Stimulated activated naive CD8-positive, alpha-beta T cell treated with anti-CD3 and anti-CD28 coated beads, Interleukin-15, Interleukin-2, amounts not matched to agents 100 ng/mL and 50 ng/mL, for 24 hours (primary cell): ENCODE results near the gene NSF.
"Not testable (repeated sequence)": the region's sequence is repeated elsewhere in the genome, so short reads cannot be mapped to it uniquely, and the experiment has no call there.

Experiments
- H3K27ac Mint-ChIP-seq: one replicate; pipeline ENCODE4 v1.8.0; 2021; ENCODE audit warnings: mild to moderate bottlenecking, mixed read lengths
- H3K27me3 Mint-ChIP-seq: one replicate; pipeline ENCODE4 v1.8.0; 2021; ENCODE audit warnings: mixed read lengths
- H3K36me3 Mint-ChIP-seq: one replicate; pipeline ENCODE4 v1.8.0; 2021; ENCODE audit warnings: low read depth, mixed read lengths
- H3K4me1 Mint-ChIP-seq: one replicate; pipeline ENCODE4 v1.8.0; 2021; ENCODE audit warnings: low read depth, mixed read lengths
- H3K4me3 Mint-ChIP-seq: one replicate; pipeline ENCODE4 v1.8.0; 2021; ENCODE audit warnings: mild to moderate bottlenecking, mixed read lengths
- H3K9me3 Mint-ChIP-seq: one replicate; pipeline ENCODE4 v1.8.0; 2021; ENCODE audit warnings: mixed read lengths

Gene NSF

DNA sequence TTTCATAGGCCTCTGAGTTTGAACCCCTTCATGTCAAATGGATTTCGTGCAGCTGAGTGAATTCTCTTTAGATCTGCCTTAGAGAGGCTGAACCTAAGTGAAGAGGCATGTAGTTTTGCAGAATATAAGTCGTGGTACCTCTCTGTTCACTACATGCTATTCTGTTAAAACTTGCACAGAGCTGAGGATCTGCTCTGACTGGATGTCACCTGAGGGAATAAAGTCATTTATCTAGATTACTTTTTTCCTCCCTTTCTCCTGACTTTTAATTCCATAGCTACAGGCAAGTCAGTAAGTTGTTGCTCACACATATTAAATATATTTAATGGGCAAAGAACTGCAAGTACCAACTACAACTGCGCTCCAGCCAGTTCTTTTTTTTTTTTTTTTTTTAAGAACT lies 163.3 kb downstream of the NSF start:
- Mint-ChIP-seq H3K27ac (no peak overlapping the region), H3K27me3 (no peaks in the 10 kb centered on the region), H3K36me3 (peaks cover 39% of the 10 kb centered on the region), H3K9me3 (no peaks in the 10 kb centered on the region), H3K4me3 (no peak overlapping the region), H3K4me1 (no peaks in the 10 kb centered on the region)

DNA sequence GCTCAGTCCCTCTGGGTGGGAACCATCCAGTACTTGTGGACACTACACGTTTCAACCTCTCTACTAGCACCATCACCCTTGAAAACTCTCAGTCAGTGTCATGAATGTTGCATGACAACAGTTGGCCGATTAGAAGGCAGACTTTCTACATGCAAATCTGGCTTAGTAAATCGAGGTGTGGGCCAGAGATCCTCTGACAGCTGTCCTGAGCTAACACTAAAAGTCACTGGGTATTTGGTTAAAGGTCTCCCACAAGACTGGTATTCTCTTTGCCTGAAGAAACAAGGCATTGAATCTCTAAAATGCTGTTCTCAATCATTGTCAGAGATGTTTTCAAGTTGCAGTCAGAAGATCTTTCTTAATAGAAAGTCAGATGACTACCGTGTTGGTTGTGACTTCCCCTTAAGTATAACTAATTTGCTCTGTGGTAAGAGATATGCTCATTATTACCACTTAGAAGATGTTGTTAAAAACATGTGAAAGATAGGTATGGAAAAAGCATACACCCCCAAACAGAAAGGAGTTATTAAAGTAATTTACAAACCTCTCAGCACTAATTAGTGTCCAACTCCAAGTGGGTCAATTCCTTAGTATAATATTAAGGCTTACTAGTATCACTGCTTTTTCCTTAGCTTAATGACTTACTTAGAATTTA lies 165.7 kb downstream of the NSF start:
- no peaks in the 10 kb centered on the region for H3K9me3 Mint-ChIP-seq

DNA sequence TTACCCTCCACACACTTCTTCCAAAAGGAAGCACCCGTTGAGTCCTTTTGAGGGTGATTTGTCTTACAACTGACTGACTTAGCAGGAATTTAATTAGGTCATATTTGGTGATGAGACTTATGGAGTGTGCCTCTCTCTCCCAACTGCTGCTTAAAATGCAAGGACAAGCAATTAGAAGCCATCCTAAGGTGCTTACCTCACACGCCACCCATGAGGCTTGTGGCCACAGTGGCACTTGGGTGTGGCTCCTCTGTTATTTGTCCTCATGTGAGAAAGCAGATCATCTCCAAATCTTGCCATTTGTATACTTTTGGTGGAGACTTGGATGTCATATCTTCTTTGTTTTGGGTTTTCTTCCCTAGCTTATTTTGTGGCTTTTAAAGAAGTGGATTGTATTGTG lies 166.4 kb downstream of the NSF start:
- no peak overlapping the region for H3K4me3 Mint-ChIP-seq
- H3K4me1 Mint-ChIP-seq, result no peaks in the 10 kb centered on the region
- H3K9me3 Mint-ChIP-seq, result no peaks in the 10 kb centered on the region
- H3K27me3 Mint-ChIP-seq, result no peaks in the 10 kb centered on the region
- H3K36me3 Mint-ChIP-seq, result peaks cover 30% of the 10 kb centered on the region
- no peak overlapping the region for H3K27ac Mint-ChIP-seq

More for the DNA sequence above, 165.7 kb downstream of the NSF start:
- peaks cover 30% of the 10 kb centered on the region for H3K36me3 Mint-ChIP-seq
- H3K27ac Mint-ChIP-seq, result no peak overlapping the region
- H3K4me3 Mint-ChIP-seq, result no peak overlapping the region
- no peaks in the 10 kb centered on the region for H3K4me1 Mint-ChIP-seq
- H3K27me3 Mint-ChIP-seq, result no peaks in the 10 kb centered on the region

DNA sequence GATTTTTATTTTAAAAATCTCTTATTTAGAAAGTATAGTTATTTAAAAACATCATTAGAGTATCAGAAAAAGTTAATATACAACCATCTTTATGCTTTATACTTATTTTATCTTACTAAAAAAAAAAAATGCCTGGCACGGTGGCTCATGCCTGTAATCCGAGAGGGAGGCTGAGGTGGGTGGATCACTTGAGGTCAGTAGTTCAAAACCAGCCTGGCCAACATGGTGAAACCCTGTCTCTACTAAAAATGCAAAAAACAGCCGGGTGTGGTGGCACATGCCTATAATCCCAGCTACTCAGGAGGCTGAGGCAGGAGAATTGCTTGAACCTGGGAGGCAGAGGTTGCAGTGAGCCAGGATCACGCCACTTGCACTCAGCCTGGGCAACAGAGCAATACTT lies 167.1 kb downstream of the NSF start:
- peaks cover 30% of the 10 kb centered on the region for H3K36me3 Mint-ChIP-seq
- H3K4me1 Mint-ChIP-seq, H3K27me3 Mint-ChIP-seq, H3K4me3 Mint-ChIP-seq, H3K27ac Mint-ChIP-seq, H3K9me3 Mint-ChIP-seq: not testable (repeated sequence)

GRCh38 chr17:46758614-46759013 lies 168.1 kb downstream of the NSF start:
- no peak overlapping the region for H3K27ac Mint-ChIP-seq

DNA sequence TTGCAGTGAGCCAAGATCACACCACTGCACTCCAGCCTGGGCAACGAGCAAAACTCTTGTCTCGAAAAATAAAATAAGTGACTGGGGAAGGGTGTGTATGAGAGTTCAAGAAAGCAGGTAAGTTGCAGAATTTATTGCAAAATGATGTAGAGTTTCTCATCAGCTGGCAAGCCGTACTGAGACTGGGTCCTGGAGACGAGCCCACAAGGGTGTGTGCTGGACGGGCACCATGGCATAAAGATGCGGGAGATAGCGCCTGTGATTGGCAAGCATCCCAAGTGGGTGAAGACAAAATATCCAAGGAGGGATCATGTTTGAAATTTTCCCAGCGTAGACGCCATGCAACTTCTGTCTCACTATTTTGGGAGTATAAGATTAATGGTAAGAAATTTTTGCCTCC lies 168.7 kb downstream of the NSF start:
- no peak overlapping the region for H3K27ac Mint-ChIP-seq
- H3K4me3 Mint-ChIP-seq, result no peak overlapping the region
- peaks cover 20% of the 10 kb centered on the region for H3K36me3 Mint-ChIP-seq

More at GRCh38 chr17:46758614-46759013, 168.1 kb downstream of the NSF start:
- Mint-ChIP-seq H3K4me3 (no peak overlapping the region), H3K9me3 (no peaks in the 10 kb centered on the region), H3K36me3 (peaks cover 25% of the 10 kb centered on the region), H3K4me1 (no peaks in the 10 kb centered on the region), H3K27me3 (no peaks in the 10 kb centered on the region)

DNA sequence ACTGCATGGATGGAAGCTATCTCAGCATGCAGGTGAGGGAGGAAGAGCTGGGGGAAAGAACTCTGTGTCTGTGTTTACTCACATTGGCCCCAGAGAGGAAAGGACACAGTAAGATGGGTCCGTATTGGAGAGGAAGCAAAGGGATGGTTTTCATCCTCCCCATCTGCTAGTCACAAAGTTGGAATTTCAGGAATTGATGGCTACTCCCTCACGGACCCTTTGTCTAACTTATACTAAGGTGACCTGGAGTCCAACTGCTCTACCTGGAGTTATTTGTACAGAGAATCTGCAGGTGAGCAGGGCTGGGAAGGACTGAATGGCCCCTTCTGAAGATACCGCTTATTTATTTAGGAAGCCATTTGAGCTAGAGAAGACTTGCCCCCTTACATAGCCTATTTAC lies 172.9 kb downstream of the NSF start:
- H3K36me3 Mint-ChIP-seq, result peaks cover 4% of the 10 kb centered on the region
- H3K4me1 Mint-ChIP-seq, result no peaks in the 10 kb centered on the region
- H3K27ac Mint-ChIP-seq, result no peak overlapping the region
- H3K9me3 Mint-ChIP-seq, result no peaks in the 10 kb centered on the region
- H3K27me3 Mint-ChIP-seq, result no peaks in the 10 kb centered on the region
- no peak overlapping the region for H3K4me3 Mint-ChIP-seq

More for the DNA sequence above, 168.7 kb downstream of the NSF start:
- Mint-ChIP-seq H3K9me3 (no peaks in the 10 kb centered on the region), H3K27me3 (no peaks in the 10 kb centered on the region), H3K4me1 (no peaks in the 10 kb centered on the region)

- no peaks in the 10 kb centered on the region for H3K4me1 Mint-ChIP-seq
Observed at GRCh38 chr17:46764000-46764708, 173.7 kb downstream of the NSF start.

GRCh38 chr17:46764709-46765401 lies 174.4 kb downstream of the NSF start:
- no peak overlapping the region for H3K27ac Mint-ChIP-seq
- no peak overlapping the region for H3K4me3 Mint-ChIP-seq
- no peaks in the 10 kb centered on the region for H3K36me3 Mint-ChIP-seq
- no peaks in the 10 kb centered on the region for H3K4me1 Mint-ChIP-seq
- H3K9me3 Mint-ChIP-seq, result no peaks in the 10 kb centered on the region
- H3K27me3 Mint-ChIP-seq, result peaks cover 2% of the 10 kb centered on the region

More at GRCh38 chr17:46764000-46764708, 173.7 kb downstream of the NSF start:
- Mint-ChIP-seq H3K9me3 (no peaks in the 10 kb centered on the region), H3K27me3 (no peaks in the 10 kb centered on the region), H3K27ac (no peak overlapping the region), H3K36me3 (peaks cover 4% of the 10 kb centered on the region), H3K4me3 (no peak overlapping the region)

DNA sequence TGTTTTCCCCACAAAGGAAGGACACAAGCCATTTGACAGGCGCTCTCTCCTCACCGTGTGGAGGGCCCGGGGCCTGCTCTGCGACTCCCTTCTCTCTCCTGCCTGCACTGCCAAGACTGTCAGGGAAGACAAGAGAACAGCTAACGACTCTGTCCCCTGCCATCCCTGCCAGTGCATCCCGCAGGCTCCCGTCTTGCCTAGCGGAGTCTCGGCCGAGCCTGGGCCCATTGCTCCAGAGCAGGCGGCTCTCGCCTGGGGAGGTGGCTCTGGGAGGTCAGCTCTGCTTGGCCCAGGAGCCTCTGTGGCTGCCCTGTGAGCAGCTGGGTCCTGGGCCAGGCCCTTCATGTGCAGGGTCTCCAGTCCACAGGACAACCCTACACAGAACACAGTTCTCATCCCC lies 175.0 kb downstream of the NSF start:
- H3K4me1 Mint-ChIP-seq, result peaks cover 5% of the 10 kb centered on the region
- no peaks in the 10 kb centered on the region for H3K9me3 Mint-ChIP-seq
- H3K4me3 Mint-ChIP-seq, result no peak overlapping the region
- H3K27me3 Mint-ChIP-seq, result peaks cover 6% of the 10 kb centered on the region
- H3K27ac Mint-ChIP-seq, result no peak overlapping the region
- H3K36me3 Mint-ChIP-seq, result no peaks in the 10 kb centered on the region

DNA sequence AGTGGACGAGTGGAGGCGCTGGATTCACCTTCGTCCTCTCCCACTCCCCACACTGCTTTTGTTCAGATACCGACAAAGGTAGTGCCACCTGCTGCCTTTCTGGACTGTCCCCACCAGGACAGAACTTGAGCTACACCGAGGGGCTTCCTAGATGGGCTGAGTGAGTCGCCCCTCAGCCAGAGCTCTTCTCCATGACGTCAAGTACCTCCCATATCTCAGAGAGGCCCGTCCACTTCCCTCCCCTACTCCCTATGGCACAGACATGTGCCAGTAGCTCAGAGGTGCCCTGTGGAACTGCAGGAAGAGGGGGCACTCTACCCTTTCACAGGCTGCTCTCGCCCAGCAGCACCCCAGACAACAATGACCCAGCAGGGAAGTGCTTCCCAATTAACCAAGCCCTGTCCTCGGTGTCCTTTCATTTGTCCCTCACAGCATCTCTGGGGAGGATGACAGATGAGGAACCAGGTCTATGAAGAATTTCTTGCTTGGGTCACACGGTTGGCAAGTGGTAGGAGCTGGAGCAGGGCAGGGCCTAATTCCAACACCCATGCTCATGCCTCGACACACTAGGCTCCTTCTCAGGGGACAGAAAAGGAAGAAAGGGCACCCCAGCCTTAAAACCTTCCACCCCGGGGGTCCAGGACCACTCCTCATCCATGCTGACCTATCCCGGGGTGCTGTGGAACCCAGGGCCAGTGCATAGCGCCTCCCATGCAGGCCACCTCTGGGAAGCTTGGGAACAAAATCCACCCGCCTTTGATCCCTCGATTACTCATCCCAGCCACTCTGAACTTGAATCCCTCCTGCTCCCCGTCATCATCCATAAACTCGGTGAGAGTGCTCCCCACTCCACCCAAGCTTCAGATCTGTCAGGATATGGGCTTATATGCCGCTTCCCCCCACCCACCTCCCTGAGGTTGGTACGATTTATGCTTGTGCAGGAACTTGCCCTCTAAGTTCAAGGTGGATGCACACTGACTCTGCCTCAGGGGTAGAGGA lies 176.3 kb downstream of the NSF start:
- Mint-ChIP-seq H3K4me1 (peaks cover 9% of the 10 kb centered on the region), H3K27me3 (peaks cover 10% of the 10 kb centered on the region), H3K36me3 (no peaks in the 10 kb centered on the region), H3K27ac (no peak overlapping the region), H3K4me3 (no peak overlapping the region), H3K9me3 (no peaks in the 10 kb centered on the region)

DNA sequence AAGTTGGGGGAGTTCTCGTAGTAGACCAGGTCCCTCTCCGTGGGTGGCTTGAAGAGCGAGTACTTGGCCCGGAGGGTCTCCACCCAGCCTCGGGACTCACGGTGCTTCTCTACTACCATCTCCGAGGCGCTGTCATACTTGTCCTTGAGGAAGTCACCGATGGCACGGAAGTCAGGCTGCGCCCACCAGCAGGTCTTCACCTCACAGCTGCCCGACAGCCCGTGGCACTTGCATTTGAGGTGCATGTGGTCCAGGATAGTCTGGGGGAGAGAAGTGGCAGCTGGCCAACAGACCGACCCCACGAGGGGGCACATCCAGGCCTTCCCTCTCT lies 178.0 kb downstream of the NSF start:
- H3K9me3 Mint-ChIP-seq, result no peaks in the 10 kb centered on the region
- no peak overlapping the region for H3K4me3 Mint-ChIP-seq
- H3K27ac Mint-ChIP-seq, result no peak overlapping the region
- H3K4me1 Mint-ChIP-seq, result peaks cover 13% of the 10 kb centered on the region
- H3K27me3 Mint-ChIP-seq, result peaks cover 18% of the 10 kb centered on the region
- no peaks in the 10 kb centered on the region for H3K36me3 Mint-ChIP-seq

- peaks cover 18% of the 10 kb centered on the region for H3K27me3 Mint-ChIP-seq
- not testable (repeated sequence) for H3K9me3 Mint-ChIP-seq, H3K4me3 Mint-ChIP-seq, H3K36me3 Mint-ChIP-seq, H3K27ac Mint-ChIP-seq
- H3K4me1 Mint-ChIP-seq, result peaks cover 13% of the 10 kb centered on the region
Observed at GRCh38 chr17:46768896-46769295, 178.4 kb downstream of the NSF start.

GRCh38 chr17:46769531-46770438 lies 179.3 kb downstream of the NSF start:
- H3K27me3 Mint-ChIP-seq, result peaks cover 24% of the 10 kb centered on the region
- no peak overlapping the region for H3K27ac Mint-ChIP-seq
- peaks cover 13% of the 10 kb centered on the region for H3K4me1 Mint-ChIP-seq
- H3K36me3 Mint-ChIP-seq, result no peaks in the 10 kb centered on the region
- H3K4me3 Mint-ChIP-seq, result peak overlapping the region; percentile 32
- no peaks in the 10 kb centered on the region for H3K9me3 Mint-ChIP-seq
